Measurements from ENCODE around the gene ITGB6.

ITGB6 gene

DNA sequence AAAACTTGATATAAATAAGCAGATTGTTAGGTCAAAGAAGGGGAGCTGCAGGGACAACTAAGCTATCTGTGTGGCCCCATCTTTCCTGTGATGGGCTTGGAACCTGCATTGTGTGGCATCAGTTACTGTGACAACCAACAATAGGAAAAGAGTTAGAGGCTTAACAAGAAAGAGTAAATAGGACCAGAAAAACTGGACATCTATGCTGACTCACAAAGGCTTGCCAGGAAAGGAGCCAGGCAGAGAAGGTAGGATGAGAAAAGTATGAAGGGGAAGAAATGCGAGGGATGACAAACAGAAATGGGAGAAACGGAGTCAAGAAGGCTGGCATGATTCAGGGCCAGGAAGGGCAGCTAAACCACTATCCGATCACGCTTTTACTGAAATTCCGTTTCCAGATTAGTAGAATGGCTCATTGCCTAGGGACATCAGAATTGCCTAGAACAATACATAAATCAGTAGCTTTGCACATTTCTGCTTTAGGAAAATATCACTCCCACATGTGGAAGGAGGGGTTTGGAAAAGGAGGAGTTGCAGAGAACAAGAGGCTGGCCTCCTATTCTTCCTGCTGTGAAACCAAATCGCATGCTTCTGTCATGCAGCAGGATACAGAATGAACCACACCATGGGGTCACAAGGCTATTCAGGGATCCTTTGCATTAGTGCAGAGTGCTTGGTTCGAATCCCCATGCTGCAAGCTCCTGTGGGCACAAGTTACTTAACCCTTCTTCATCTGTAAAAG lies 144.9 kb downstream of the ITGB6 start:
- DNase-seq (ENCODE audit: low read depth in 1 of 2, low spot score in 1 of 2), result no peak
- Histone ChIP-seq H3K4me3 (replicated peaks; ENCODE audit: insufficient read depth, low read length) (no peak overlapping the region), H3K27me3 (ENCODE audit: insufficient read depth, poor library complexity, severe bottlenecking) (peaks cover 23% of the 10 kb centered on the region), H3K27ac (replicated peaks) (no peak overlapping the region)
- TF ChIP-seq POLR2AphosphoS5 (IDR thresholded peaks at IDR 0.05; ENCODE audit: low read depth), result no peak
- no peak for TF ChIP-seq SPI1 (IDR thresholded peaks at IDR 0.05; ENCODE audit: borderline replicate concordance, low read depth)
- no peak for TF ChIP-seq GABPA (IDR thresholded peaks at IDR 0.05; ENCODE audit: low read depth)
- TF ChIP-seq, protein P1, sequence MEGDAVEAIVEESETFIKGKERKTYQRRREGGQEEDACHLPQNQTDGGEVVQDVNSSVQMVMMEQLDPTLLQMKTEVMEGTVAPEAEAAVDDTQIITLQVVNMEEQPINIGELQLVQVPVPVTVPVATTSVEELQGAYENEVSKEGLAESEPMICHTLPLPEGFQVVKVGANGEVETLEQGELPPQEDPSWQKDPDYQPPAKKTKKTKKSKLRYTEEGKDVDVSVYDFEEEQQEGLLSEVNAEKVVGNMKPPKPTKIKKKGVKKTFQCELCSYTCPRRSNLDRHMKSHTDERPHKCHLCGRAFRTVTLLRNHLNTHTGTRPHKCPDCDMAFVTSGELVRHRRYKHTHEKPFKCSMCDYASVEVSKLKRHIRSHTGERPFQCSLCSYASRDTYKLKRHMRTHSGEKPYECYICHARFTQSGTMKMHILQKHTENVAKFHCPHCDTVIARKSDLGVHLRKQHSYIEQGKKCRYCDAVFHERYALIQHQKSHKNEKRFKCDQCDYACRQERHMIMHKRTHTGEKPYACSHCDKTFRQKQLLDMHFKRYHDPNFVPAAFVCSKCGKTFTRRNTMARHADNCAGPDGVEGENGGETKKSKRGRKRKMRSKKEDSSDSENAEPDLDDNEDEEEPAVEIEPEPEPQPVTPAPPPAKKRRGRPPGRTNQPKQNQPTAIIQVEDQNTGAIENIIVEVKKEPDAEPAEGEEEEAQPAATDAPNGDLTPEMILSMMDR (IDR thresholded peaks at IDR 0.05; ENCODE audit: insufficient read depth, low read length), result no peak
- TF ChIP-seq REST (IDR thresholded peaks at IDR 0.05; ENCODE audit: insufficient replicate concordance, low read depth), result no peak

DNA sequence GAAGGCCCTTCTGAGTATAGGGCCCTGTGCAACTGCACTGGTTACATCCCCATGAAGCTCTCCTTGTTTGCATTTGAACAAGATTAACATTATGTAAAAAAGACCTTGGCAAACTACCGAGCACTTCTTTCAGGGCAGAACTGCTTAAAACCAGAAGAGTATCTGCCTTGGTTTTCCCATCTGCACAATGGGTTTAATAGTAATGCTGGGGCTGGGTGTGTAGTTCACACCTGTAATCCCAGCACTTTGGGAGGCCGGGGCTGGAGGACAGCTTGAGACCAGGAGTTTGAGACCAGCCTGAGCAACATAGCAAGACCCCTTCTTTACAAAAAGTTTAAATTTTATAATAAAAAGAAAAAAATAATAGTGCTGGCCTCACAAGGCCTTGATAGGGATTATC lies 146.1 kb downstream of the ITGB6 start:
- Histone ChIP-seq H3K27me3 (ENCODE audit: insufficient read depth, poor library complexity, severe bottlenecking) (peaks cover 16% of the 10 kb centered on the region), H3K4me3 (replicated peaks; ENCODE audit: insufficient read depth, low read length) (no peak overlapping the region), H3K27ac (replicated peaks) (no peak overlapping the region)
- TF ChIP-seq SPI1 (IDR thresholded peaks at IDR 0.05; ENCODE audit: borderline replicate concordance, low read depth) (no peak), GABPA (IDR thresholded peaks at IDR 0.05; ENCODE audit: low read depth) (no peak), REST (IDR thresholded peaks at IDR 0.05; ENCODE audit: insufficient replicate concordance, low read depth) (no peak), POLR2AphosphoS5 (IDR thresholded peaks at IDR 0.05; ENCODE audit: low read depth) (no peak)
- TF ChIP-seq, protein P1 (IDR thresholded peaks at IDR 0.05; ENCODE audit: insufficient read depth, low read length), result no peak
- DNase-seq (ENCODE audit: low read depth in 1 of 2, low spot score in 1 of 2), result no peak

DNA sequence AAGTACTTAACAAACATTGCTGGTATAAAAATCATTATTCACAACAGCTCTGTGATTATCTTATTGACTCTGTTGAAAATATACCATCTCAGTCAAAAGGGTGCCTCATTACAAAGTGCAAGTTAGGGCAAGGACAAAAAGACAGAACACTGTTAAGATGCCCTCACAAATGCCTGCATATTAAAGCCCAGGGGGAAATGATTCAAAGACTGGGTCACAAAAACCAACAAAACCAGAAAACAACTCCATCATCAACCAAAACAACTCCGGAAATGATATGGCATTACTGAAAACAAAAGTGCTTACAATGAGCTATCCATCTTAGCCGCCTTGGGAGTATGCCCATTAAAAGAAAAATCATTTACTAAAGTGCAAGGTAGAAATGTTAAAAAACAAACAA lies 147.5 kb downstream of the ITGB6 start:
- Histone ChIP-seq H3K4me3 (replicated peaks; ENCODE audit: insufficient read depth, low read length) (no peak overlapping the region), H3K27ac (replicated peaks) (no peak overlapping the region), H3K27me3 (ENCODE audit: insufficient read depth, poor library complexity, severe bottlenecking) (peaks cover 13% of the 10 kb centered on the region)
- TF ChIP-seq GABPA (IDR thresholded peaks at IDR 0.05; ENCODE audit: low read depth), result no peak
- no peak for DNase-seq (ENCODE audit: low read depth in 1 of 2, low spot score in 1 of 2)

GRCh38 chr2:160051371-160051800 lies 148.7 kb downstream of the ITGB6 start:
- no peak for TF ChIP-seq REST (IDR thresholded peaks at IDR 0.05; ENCODE audit: insufficient replicate concordance, low read depth)
- no peak for TF ChIP-seq GABPA (IDR thresholded peaks at IDR 0.05; ENCODE audit: low read depth)
- no peak for TF ChIP-seq SPI1 (IDR thresholded peaks at IDR 0.05; ENCODE audit: borderline replicate concordance, low read depth)
- TF ChIP-seq, protein P1 (IDR thresholded peaks at IDR 0.05; ENCODE audit: insufficient read depth, low read length), result no peak
- no peak for TF ChIP-seq POLR2AphosphoS5 (IDR thresholded peaks at IDR 0.05; ENCODE audit: low read depth)
- no peak for DNase-seq (ENCODE audit: low read depth in 1 of 2, low spot score in 1 of 2)
- Histone ChIP-seq H3K4me3 (replicated peaks; ENCODE audit: insufficient read depth, low read length) (no peak overlapping the region), H3K27ac (replicated peaks) (no peak overlapping the region), H3K27me3 (ENCODE audit: insufficient read depth, poor library complexity, severe bottlenecking) (peaks cover 13% of the 10 kb centered on the region)
